RPMI8226 (cell line): ENCODE data around the gene FBXO11.
"Not testable (repeated sequence)": the region's sequence is repeated elsewhere in the genome, so short reads cannot be mapped to it uniquely, and the experiment has no call there.

Experiments
- DNase-seq: peaks from one replicate; pipeline ENCODE4 v3.0.0-alpha.2; 2015

The FBXO11 gene

DNA sequence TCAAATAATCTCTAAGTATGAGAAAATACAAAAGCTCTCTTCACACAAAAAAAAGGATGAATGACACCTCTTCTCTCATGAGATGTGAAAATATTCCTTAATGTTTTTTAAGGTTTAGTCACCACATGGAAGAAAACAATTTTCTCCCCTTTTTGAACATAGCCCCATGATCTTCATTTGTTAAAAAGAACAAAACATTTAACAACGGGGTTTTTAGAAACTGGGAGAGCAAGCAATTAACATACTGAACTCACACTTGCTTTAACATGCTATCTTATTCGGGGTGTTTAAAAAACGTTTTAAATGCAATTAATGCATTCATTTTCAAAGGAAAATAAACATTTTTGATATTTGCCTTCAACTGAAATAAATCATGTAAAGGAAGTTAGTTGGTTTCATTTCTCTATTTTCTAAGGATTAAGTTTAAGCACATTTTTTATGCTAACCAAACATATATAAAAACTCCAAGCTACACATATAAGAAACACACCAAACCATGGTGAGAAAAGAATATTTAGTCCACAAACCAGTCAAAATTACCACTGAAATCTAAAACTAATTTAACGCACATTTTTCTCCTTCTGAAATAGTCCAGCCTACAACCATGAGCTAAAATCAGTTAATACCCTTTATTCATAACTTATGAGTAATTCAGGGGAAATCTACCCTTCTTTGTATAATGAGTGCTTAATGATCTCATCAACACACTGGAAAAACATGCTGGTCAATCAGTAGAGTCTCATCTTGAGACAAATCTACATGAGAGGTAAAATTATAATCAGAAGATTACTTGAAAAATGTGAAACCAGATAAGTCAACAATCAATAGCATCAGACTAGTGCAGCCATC, 8.2 kb downstream of the FBXO11 start:
- no peak for DNase-seq

DNA sequence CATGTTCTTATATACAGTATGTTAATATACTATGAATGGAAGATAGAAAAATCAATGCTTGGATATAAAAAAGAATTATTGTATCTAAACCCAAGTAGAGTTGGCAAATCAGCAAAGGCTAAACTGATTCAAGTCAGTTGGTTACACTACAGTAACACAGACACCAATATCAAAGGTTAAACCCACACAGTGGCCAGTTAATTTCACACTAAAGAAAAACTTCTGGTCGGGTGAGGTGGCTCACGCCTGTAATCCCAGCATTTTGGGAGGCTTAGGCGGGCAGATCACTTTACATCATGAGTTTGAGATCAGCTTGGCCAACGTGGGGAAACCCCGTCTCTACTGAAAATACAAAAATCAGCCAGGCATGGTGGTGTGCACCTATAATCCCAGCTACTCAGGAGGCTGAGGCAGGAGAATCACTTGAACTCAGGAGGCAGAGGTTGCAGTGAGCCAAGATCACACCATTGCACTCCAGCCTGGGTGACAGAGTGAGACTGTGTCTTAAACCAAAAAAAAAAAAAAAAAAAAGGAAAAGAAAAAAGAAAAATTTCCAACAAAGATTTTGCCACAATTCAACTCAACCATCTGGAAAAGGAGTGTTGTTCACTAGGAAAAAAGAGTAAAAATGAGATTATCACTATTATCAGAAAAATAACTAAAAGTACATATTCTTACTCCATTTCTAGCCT, 9.0 kb downstream of the FBXO11 start:
- not testable (repeated sequence) for DNase-seq

DNA sequence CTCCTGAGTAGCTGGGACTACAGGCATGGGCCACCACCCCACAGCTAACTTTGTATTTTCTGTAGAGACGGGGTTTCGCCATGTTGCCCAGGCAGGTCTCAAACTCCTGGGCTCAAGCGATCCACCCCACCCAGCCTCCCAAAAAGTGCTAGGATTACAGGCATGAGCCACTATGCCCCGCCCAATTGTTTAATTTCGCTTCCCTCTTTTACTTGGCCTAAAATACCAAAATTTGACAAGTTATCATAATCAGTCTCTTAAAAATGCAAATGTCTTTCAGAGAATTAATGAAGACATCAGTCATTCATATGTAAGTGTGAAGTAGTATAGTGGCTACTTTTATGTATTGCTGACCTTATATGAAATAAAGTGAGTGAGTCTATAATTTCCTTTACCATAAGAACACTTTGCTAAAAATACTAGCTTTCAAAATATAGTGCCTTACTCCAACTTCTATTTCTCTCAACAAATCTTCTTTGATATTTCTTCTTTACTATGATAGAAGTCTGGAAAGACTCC, 9.8 kb downstream of the FBXO11 start:
- no peak for DNase-seq

DNA sequence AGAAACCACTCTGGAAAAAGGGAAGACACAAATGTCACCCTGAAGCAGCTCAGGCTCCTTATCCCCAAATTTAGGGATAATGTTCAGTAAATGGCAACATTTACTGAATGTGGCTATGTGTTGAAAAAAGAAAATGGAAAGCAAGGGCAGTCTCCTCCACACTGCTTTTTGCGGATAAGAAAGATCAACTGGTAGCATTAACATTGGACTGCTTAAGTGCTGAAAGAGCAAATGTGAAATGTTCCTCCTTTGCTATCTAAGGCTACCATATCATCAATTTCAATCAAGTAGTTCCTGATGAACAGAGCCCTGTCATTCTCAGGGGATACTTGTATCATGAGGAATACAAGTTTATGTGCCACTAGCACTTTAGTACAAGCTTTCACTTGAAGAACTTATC, 12.5 kb downstream of the FBXO11 start:
- DNase-seq: no peak

DNA sequence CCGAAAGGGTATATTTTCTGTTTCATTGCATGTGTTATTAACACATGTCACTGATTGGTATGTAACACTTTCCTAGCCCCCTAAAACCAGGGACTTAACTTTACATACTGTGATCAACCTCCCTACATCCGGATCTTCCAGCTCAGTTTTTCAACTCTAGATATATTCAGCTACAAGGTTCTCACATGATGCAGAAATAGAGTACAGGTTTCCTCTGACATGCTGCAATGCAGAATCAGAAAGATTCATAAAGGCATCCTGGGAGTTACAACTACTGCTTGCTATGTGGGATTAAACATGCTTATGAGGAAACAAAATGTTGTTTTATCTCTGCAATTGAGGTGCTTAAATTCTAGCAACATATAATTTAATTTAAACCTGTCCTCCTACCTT, 14.0 kb downstream of the FBXO11 start:
- no peak for DNase-seq

DNA sequence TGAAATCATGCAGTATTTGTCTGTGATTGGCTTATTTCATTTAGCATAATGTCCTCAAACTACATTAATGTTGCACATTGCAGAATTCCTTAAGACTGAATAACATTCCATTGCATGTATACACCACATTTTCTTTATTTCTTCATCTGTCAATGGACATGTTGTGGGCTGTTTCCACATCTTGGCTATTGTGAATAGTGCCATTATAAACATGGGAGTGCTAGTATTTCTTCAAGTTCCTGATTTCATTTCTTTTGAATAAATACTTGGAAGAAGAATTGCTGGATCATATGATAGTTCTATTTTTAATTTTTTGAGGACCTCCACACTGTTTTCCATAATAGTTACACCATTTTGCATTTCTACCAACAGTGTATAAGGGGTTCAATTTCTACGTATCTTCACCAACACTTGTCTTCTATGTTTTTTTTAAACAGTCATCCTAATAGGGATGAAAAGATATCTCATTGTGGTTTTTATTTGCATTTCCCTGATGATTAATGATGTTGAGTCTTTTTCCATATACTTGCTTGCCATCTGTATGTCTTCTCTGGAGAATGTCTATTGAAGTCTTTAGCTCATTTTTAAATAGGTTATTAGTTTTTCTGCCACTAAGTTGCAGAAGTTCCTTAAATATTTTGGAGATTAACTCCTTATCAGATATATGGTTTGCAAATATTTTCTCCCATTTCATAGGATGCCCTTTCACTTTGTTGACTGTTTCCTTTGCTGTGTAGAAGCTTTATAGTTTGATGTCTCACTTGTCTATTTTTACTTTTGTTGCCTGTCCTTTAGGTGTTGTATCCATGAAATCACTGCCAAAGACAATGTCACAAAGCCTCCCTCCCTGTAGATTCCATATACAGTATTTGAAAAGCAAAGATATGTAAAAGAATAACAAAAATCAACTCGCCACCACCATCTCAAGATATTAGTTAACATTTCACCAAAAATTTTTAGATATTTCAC, 14.6 kb downstream of the FBXO11 start:
- no peak for DNase-seq

DNA sequence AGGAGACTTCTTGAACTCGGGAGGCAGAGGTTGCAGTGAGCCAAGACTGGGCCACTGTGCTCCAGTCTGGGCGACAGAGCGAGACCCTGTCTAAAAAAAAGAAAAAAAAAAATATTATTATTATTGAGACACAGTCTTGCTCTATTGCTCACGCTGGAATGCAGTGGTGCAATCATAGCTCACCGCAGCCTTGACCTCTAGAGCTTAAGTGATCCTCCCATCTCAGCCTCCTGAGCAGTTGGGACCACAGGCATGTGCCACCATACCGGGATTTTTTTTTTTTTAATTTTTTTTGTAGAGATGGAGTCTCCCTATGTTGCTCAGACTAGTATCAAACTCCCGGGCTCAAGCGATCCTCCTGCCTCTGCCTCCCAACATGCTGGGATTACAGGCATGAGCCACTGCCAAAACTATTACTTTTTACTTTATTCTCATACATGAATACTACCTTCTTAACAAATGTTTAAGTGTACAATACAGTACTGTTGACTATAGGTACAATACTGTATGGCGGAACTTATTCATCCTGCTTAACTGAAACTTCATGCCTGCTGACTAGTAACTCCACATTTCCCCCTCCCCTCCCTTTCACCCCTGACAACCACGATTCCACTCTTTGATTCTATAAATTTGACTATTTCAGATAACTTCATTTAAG, 15.5 kb downstream of the FBXO11 start:
- no peak for DNase-seq

DNA sequence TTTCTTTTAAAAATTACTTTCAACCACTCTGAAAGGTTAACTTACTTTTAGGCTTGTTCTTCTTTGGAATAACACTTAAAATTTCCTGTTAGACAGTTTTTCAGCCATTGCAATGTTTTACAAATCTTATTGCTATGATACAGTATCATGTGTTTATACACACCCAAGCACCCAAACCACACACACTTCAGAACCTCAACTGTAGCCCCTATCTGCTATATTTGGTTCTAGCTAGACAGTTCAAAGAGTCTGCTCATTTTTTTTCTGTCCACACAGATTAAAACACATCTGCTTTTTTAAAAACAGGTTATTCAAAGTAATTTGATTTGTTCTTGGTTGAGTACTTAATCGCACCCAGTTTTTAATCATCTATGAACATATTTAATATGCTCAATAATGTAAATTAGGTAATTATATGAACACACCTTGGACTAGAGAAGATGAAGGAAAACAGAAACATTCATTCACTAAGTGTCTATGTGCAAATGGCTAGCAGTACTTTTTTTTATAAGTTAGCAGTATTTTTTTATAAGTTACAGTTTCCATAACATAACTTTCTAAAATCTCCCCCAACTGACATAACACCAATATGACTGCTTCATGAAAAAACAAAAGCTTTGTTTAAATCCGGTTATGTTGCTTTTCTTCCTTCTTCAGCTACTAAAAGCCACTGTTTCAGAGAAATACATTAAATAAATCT, 17.6 kb downstream of the FBXO11 start:
- DNase-seq: no peak

DNA sequence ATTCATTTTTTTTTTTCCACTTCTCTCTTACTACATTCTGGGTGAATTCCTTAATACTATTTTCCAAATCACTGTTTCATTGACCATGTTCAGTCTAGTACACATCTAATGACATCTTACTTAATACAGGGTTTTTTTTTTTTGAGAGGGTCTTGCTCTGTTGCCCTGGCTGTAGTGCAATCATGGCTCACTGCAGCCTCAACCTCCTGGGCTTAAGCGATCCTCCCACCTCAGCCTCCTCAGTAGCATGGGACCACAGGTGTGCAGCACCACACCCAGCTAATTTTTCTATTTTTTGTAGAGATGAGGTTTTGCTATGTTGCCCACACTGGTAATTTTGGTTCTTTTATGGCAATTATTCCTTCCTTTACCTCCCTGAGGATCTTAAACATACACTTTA, 29.4 kb downstream of the FBXO11 start:
- DNase-seq: no peak

DNA sequence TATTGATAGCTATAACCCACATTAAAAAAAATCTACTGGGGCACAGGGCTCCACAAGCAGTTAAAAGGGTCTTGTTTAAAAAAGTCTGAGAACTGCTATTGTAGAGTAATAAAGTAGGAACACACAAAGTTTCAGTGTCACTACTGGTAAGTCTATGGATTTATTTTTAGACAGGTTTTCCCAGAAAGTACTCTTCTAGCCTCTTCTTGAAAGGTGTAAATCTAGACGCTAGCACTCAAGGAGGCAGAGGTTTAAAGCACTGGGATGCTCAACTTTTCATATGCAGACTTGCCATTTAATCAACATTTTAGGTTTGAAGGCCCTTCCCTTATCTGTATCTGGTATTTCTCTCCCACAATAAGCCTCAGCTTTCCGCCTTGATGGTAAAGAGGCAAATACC, 33.4 kb downstream of the FBXO11 start:
- no peak for DNase-seq

DNA sequence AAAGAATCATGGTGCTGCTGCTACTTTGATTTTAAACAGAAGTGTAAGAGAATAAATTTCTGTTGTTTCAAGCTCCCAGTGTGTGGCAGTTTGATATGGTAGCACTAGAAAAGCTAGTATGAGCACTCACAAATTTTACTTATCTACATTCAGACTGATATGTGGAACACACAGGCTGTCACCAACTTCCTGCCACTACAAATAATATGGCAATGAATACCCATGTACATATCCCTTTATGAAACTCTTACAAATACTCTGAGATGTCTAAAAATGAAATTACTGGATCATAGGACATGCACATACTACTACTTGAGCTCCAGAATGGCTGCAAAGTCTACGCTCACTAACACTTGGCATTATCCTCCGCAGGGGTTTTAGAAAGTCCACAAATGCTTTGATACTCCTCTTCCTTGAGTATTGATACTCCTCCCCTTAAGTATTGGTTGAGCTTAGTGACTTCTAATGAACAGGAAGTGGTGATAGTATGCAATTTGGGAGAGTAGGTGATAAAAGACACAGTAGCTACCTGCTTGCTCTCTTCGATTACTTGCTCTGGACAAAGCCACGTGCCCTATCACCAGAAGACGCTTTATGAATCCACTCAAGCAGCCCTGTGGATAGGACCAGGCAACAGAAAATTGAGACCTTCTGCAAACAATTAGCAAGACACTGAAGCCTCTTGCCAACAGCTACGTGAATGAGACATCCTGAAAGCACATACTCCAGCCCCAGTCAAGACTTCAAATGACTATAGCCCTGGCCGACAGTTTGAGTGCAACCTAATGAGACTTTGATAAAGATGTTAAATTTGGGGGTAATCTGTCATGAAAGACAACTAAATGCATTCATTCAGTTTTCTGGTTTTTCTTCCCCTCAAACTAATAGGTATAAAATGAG, 35.4 kb downstream of the FBXO11 start:
- no peak for DNase-seq

DNA sequence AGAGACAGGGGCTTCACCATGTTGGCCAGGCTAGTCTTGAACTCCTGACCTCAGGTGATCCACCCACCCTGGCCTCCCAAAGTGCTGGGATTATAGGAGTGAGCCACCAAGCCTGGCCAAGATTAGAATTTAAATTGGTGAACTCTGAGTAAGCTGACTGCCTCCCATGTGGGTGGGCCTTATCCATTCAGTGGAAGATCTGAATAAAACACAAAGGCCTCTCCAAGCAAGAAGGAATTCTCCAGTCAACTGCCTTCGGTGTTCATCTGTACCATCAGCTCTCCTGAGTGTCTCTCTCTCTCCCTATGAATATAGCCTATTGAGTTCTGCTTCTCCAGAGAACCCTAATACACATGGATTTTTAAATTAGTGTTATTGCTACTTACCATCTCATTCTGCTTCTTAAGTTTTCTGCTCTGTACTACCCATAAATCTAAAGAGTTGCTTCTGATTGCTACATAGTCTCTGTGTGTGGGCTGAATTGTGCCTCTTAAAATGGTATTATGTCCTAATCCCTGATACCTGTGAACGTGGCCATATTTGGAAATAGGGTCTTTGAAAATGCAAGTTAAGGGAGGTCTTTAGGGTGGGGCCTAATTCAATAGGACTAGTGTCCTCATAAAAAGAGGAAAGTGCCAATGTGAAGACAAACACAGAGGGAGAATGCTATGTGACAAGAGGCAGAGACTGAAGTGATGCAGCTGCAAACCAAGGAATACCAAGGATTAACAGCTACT, 36.3 kb downstream of the FBXO11 start:
- no peak for DNase-seq

DNA sequence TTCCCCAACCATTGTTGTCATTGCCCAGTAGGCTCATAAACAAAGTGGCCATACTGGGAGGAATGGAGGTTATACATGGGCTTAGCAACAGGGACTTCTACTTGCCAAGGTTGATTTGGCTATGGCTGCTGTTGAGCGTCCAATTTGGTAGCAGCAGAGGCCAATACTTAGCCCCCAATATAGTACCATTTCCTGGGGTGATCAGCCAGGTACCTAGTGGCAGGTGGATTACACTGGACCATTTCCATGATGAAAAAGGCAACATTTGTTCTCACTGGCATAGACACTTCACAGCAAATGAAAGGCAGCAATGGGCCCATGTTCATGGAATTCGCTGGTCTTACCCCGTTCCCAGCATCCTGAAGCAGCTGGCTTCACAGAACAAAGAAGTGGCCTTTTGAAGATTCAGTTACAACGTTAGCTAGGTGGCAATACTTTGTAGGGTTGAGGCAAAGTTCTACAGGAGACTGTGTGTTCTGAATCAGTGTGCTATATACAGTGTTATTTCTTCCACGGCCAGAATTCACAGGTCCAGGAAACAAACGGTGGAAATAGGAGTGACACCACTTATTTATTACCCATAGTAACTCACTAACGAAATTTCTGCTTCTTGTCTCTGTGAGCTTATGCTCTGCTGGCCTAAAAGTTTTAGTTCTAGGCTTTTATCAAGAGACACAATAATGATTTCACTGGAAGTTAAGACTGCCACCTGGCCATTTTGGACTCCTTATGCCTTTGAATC, 37.5 kb downstream of the FBXO11 start:
- no peak for DNase-seq

DNA sequence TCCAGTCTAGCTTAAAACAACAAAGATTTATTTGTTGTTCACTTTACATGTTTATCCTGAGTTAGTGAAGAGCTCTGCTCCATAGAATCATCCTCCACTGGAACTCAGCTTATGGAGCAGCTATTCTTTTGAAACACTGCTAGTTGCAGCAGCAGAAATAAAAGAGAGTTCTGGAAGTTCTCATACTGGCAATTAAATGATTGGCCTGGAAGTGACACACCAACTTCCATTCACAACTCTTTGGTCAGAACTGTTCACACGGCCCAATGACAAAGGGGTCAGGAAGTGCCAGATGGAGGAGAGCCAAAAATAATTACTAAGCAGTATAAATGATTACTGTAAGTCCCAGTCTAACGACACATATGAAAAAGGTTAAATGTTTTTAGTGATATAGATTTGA, 39.1 kb downstream of the FBXO11 start:
- peak; percentile 16 for DNase-seq

DNA sequence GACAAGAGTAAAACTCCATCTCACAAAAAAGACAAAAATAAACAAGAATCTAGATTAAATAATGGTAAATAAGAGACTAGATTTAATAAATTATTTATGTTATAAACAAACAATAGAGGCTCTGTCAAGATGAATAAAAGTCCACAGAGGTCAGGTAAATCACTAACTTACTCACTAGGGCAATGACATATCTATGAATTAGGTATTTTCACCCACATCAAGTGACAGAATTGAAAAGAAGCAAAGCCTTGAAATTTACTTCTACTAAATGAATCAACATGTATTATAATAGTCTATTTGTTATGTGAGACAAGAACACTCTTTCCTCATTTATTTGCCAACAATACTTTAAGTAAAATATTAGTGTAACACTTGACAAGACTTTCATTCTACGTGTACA, 41.7 kb downstream of the FBXO11 start:
- no peak for DNase-seq

DNA sequence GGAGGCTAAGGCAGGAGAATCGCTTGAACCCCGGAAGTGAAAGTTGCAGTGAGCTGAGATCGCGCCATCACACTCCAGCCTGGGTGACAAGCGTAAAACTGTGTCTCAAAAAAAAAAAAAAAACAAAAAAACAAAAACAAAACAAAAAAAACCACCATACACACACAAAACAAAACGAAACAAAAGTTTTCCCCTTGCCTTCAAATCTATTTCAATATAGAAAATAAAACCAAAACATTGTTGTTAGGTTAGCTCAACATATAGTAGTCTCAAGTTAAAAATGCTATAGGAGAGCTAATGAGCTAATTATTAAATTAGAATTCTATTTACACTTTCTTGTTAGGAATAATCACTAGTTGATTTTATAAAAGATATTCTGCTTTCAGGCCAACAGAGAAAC, 43.3 kb downstream of the FBXO11 start:
- DNase-seq: no peak

DNA sequence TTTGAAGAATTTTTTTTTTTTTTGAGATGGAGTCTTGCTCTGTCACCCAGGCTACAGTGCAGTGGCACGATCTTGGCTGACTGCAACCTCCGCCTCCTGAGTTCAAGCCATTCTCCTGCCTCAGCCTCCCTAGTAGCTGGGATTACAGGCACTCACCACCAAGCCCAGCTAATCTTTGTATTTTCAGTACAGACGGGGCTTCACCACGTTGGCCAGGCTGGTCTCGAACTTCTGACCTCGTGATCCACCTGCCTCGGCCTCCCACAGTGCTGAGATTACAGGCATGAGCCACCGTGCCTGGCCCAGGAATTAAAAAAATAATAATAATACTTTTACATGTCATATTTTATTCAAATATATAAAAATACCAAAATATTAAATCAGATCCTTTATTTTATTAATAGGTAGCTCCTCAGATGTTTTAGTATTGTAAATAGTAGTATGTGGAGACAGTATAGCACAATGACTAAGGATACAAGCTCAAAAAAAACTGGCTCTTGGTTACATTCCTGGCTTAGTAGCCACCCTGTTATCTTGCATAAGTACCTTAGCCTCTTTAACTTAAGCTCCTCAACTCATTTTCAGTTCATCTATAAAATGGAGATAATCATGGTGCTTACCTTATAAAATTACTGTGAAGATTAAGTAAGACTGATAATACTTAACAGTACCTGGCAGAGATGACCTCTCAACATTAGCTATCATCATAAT, 53.1 kb downstream of the FBXO11 start:
- DNase-seq: not testable (repeated sequence)

DNA sequence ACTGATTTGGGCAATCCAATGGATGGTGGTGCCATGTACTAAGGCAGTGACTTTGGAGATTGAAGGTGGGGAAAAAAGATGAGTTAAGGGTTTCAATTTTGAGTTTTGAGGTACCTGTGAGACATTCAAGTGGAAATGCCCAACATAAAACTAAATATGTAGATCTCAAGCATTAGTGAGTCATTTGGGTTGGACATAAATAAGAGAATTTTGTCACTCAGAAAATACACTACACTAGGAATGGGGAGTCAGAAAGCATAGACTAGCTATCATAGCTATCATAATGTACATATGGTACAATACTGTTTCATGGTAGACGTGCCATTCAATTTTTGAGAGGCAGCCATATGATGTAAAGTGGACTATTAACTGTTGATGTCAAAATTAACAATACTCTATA, 56.1 kb downstream of the FBXO11 start:
- DNase-seq: no peak

DNA sequence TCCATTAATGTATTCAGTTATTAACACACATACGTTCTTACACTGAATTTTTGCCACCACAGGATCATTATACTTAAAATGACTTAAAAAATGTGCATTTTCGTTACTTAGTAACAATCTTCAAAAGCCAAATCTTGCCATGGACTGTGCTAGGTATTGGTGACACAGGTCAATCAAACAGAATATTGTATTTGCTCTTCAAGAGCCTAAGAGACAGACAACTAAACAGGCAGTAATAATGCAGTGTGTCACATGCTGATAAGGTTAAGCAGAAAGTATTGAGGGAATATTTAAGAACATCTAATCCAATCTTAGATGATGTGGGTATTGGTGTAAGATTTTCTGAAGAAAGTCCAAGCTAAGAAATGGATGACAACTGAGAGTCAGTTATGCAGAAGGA, 56.9 kb downstream of the FBXO11 start:
- DNase-seq: no peak
